ENCODE results near the gene CFAP73.

Gene CFAP73

GRCh38 chr12:113142173-113142885 lies 7.2 kb upstream of the CFAP73 start:
- DNase-seq (ENCODE audit: low read depth) = no peak

- DNase-seq (ENCODE audit: low read depth) = no peak
These were observed 6.6 kb upstream of the CFAP73 start for GRCh38 chr12:113142886-113143332.

GRCh38 chr12:113143959-113144358 lies 5.6 kb upstream of the CFAP73 start:
- DNase-seq (ENCODE audit: low read depth) = no peak

GRCh38 chr12:113144806-113145205 lies 4.7 kb upstream of the CFAP73 start:
- no peak for DNase-seq (ENCODE audit: low read depth)

- DNase-seq (ENCODE audit: low read depth) = peak; percentile 17
These were observed 3.6 kb upstream of the CFAP73 start for GRCh38 chr12:113145720-113146551.

GRCh38 chr12:113146999-113147398 lies 2.5 kb upstream of the CFAP73 start:
- DNase-seq (ENCODE audit: low read depth) = no peak

GRCh38 chr12:113151655-113152054 lies 2.1 kb downstream of the CFAP73 start:
- DNase-seq (ENCODE audit: low read depth) = no peak

GRCh38 chr12:113152196-113152834 lies 2.8 kb downstream of the CFAP73 start:
- no peak for DNase-seq (ENCODE audit: low read depth)

- peak; percentile 35 for DNase-seq (ENCODE audit: low read depth)
These were observed 3.6 kb downstream of the CFAP73 start for GRCh38 chr12:113152835-113153814.

- DNase-seq (ENCODE audit: low read depth) = no peak
These were observed 4.9 kb downstream of the CFAP73 start for GRCh38 chr12:113154351-113154973.

GRCh38 chr12:113155060-113155459 lies 5.5 kb downstream of the CFAP73 start:
- DNase-seq (ENCODE audit: low read depth) = no peak

GRCh38 chr12:113155646-113156045 lies 6.1 kb downstream of the CFAP73 start:
- DNase-seq (ENCODE audit: low read depth) = no peak

- DNase-seq (ENCODE audit: low read depth) = no peak
These were observed 7.8 kb downstream of the CFAP73 start for GRCh38 chr12:113157218-113157859.

- DNase-seq (ENCODE audit: low read depth) = no peak
These were observed 9.1 kb downstream of the CFAP73 start for GRCh38 chr12:113158439-113159203.

- no peak for DNase-seq (ENCODE audit: low read depth)
These were observed 10.4 kb downstream of the CFAP73 start for GRCh38 chr12:113159937-113160336.

GRCh38 chr12:113161415-113162016 lies 12.0 kb downstream of the CFAP73 start:
- no peak for DNase-seq (ENCODE audit: low read depth)

- DNase-seq (ENCODE audit: low read depth) = peak; percentile 20
These were observed 12.8 kb downstream of the CFAP73 start for GRCh38 chr12:113162102-113163029.

- no peak for DNase-seq (ENCODE audit: low read depth)
These were observed 13.5 kb downstream of the CFAP73 start for GRCh38 chr12:113163030-113163360.
